Measurements from ENCODE around the gene PCNA. TPM values are rescaled to one million over a fixed set of nuclear protein-coding genes. Genes with fewer than 3 reads are reported as not detected.

PCNA gene
- total and polyA plus RNA-seq, 10 donors, result 39.6 to 106 (median 52.0) TPM

- intact Hi-C loops (cut with DNase I; ENCODE audit: low total_unique reads), result no loop called here
- Histone ChIP-seq H3K36me3 (no peaks in the 10 kb centered on the region), H3K27ac (peak overlapping the region in 1 of 8 donors; percentile 65), H3K4me3 (no peak overlapping the region), H3K9me3 (no peaks in the 10 kb centered on the region), H3K4me1 (peaks cover 0 to 61% (median 17%) of the 10 kb centered on the region in 6 donors), H3K27me3 (replicated peaks in 1 of 7) (no peaks in the 10 kb centered on the region)
- TF ChIP-seq CTCF (IDR thresholded peaks at IDR 0.05 in 8 of 11, conservative IDR thresholded peaks at IDR 0.05 in 3 of 11), result no peak
- no peak for DNase-seq
- 94 to 97% (median 95%) methylated on average over 6 of the region's 6 CpGs for WGBS, 5 donors
These were observed 41.9 kb upstream of the PCNA start for GRCh38 chr20:5161536-5162164.

GRCh38 chr20:5160882-5161281, 41.1 kb upstream of the PCNA start:
- Histone ChIP-seq H3K4me1 (peaks cover 0 to 61% (median 17%) of the 10 kb centered on the region in 6 donors), H3K27me3 (replicated peaks in 1 of 7) (no peaks in the 10 kb centered on the region), H3K27ac (peak overlapping the region in 1 of 8 donors; percentile 65), H3K36me3 (no peaks in the 10 kb centered on the region), H3K4me3 (no peak overlapping the region), H3K9me3 (no peaks in the 10 kb centered on the region)
- intact Hi-C loops (cut with DNase I; ENCODE audit: low total_unique reads), result no loop called here
- TF ChIP-seq POLR2A (IDR thresholded peaks at IDR 0.05) (no peak), POLR2AphosphoS5 (IDR thresholded peaks at IDR 0.05) (no peak), CTCF (IDR thresholded peaks at IDR 0.05 in 8 of 11, conservative IDR thresholded peaks at IDR 0.05 in 3 of 11) (no peak)
- no peak for DNase-seq

- Histone ChIP-seq H3K36me3 (no peaks in the 10 kb centered on the region), H3K9me3 (no peaks in the 10 kb centered on the region), H3K4me1 (peaks cover 0 to 62% (median 18%) of the 10 kb centered on the region in 6 donors), H3K4me3 (no peak overlapping the region), H3K27ac (peak overlapping the region in 1 of 8 donors; percentile 65), H3K27me3 (replicated peaks in 1 of 7) (no peaks in the 10 kb centered on the region)
- 84 to 96% (median 87%) methylated on average over 3 of the region's 3 CpGs for WGBS, 5 donors
- intact Hi-C loops (cut with DNase I; ENCODE audit: low total_unique reads), result no loop called here
- no peak for DNase-seq
- TF ChIP-seq POLR2AphosphoS5 (IDR thresholded peaks at IDR 0.05), result no peak
- no peak for TF ChIP-seq CTCF (IDR thresholded peaks at IDR 0.05 in 8 of 11, conservative IDR thresholded peaks at IDR 0.05 in 3 of 11)
- TF ChIP-seq POLR2A (IDR thresholded peaks at IDR 0.05), result no peak
These were observed 40.2 kb upstream of the PCNA start for GRCh38 chr20:5159928-5160327.

GRCh38 chr20:5156675-5157448, 37.1 kb upstream of the PCNA start:
- Histone ChIP-seq H3K36me3 (peaks cover 0 to 9% (median 0%) of the 10 kb centered on the region in 6 donors), H3K27ac (no peak overlapping the region), H3K4me1 (peaks cover 0 to 80% (median 27%) of the 10 kb centered on the region in 6 donors), H3K27me3 (replicated peaks in 1 of 7) (no peaks in the 10 kb centered on the region), H3K4me3 (no peak overlapping the region), H3K9me3 (no peaks in the 10 kb centered on the region)
- DNase-seq, result no peak
- WGBS, 5 donors, result 36 to 58% (median 40%) methylated on average over 4 of the region's 4 CpGs
- TF ChIP-seq CTCF (IDR thresholded peaks at IDR 0.05 in 8 of 11, conservative IDR thresholded peaks at IDR 0.05 in 3 of 11), result no peak
- no peak for TF ChIP-seq POLR2AphosphoS5 (IDR thresholded peaks at IDR 0.05)
- TF ChIP-seq POLR2A (IDR thresholded peaks at IDR 0.05), result no peak
- intact Hi-C loops (cut with DNase I; ENCODE audit: low total_unique reads), result no loop called here
